HS-27A (cell line): ENCODE measurements around the gene MRPL9.

Source experiments
- DNase-seq: peaks from one replicate; pipeline ENCODE4 v3.0.0-alpha.2; 2012; ENCODE audit warnings: low read depth, missing footprints

The MRPL9 gene

DNA sequence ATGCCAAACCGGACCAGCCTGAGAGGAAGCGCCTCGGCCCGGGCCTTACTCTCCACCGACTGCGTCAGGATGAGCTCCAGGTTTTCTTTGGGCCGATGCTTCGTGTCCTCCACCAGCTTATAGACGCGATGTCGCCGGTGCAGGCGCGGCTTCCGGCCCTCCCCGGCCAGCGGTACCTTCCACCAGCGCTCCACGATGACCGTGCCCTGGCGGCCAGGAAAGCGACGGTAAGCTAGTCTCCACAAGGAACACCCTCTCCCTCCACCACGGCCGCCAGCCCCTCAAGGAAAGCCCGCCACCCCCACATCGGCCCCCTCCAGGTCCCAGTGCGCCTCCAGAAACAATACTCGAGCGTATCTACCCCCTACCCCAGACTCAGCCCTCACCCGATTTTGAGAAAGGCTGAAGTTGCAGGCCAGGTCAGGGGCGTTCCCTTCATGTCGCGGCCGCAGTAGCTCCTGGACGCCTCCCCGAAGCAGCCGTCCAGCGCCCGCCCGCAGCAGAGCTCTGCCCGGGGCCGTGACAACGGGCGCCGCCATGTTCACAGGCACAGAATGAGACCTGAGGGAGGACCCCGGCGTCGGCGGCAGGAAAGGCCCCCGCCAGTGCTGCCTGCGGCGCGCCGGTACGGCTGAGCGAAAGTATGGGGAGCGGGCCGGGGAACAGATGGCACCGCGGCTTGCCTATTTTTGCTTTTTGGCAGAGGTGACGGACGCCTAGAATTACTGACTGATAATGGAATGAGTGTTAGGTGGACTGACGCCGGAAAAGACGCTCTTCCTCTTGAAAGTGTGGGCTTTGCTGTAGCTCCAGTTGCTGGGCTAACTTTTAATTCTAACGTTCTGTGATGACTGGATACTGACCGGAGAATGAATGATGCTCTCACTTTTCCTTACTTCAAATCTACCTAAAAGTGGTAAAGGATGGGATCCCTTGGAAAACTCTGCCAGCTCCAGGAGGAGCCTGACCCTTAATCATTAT is at the start of gene MRPL9:
Gene MRPL9 (minus strand): TSS at position 556 of the 981 bp plus-strand sequence. CDS start 17 bp downstream, at position 539.
- peak; percentile 29 for DNase-seq

DNA sequence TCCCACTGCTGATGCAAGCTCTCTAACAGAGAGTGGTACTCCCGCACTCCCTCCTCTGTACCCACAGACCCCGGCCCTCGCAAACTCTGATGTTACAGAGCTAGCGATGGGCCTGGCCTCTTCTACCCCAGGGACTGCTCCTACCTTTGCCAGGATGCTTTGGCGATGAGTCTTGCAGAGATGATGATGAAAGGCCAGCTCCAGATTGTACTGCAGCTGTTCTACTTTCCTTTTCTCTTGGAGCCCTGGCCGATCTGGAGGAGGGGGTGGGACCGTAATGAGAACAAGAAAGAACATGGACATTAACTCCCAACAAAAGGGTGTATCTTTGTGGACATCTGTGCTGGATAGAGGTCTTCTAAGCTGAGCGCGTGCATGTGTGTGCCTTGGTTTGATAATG is 47.9 kb upstream of the MRPL9 start:
- DNase-seq, result no peak

GRCh38 chr1:151809985-151810556 is 46.8 kb upstream of the MRPL9 start:
- DNase-seq, result no peak

DNA sequence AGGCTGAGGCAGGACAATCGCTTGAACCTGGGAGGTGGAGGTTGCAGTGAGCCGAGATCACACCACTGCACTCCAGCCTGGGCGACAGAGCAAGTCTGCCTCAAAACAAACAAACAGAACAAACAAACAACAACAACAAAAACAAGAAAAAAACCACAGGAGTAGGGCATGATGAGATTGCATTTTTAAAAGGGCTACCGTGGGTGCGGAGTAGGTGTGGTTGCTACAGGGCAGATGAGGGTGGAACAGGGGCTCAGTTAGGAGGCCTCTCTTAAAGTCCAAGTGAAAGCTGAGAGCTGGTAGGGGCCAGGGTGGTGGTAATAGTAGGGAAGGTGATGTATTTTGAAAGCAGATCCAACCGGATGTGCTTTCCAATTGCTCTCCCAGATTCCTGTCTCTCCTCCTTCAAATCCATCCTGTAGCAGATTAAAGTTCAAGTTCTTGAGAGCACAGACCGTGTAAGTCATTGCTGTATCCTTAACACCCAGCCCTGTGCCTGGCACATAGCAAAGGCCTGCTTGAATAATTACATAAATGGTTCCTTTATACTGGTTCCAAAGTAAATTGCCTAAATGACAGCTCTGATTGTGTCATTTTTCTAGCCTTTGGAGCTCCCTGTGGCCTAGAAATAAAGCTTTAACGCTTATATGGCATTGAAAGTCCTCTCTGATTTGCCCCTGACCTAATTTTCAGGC is 46.1 kb upstream of the MRPL9 start:
- no peak for DNase-seq

- DNase-seq, result no peak
Measured at GRCh38 chr1:151807766-151808165, 44.5 kb upstream of the MRPL9 start.

- DNase-seq, result no peak
Measured at GRCh38 chr1:151807131-151807530, 43.8 kb upstream of the MRPL9 start.

DNA sequence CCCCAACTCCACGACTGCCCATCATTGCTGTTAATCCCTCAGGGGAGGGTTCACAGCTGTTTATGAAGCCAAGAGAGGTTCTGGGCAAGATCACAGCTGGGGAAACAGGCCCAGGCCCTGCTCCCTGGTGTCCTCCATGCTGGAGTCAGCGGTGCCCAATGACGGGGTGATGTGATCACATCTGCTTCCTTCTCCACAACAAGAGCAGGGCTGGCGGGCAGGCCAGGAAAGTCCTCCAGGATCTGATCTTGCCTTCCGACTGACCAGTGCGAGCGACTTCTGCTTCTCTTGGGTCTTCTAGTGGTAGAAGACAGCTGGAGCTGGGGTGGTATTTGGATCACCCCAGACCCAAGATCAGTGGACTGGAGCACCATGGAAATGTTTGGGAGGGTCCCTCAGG is 42.9 kb upstream of the MRPL9 start:
- no peak for DNase-seq

DNA sequence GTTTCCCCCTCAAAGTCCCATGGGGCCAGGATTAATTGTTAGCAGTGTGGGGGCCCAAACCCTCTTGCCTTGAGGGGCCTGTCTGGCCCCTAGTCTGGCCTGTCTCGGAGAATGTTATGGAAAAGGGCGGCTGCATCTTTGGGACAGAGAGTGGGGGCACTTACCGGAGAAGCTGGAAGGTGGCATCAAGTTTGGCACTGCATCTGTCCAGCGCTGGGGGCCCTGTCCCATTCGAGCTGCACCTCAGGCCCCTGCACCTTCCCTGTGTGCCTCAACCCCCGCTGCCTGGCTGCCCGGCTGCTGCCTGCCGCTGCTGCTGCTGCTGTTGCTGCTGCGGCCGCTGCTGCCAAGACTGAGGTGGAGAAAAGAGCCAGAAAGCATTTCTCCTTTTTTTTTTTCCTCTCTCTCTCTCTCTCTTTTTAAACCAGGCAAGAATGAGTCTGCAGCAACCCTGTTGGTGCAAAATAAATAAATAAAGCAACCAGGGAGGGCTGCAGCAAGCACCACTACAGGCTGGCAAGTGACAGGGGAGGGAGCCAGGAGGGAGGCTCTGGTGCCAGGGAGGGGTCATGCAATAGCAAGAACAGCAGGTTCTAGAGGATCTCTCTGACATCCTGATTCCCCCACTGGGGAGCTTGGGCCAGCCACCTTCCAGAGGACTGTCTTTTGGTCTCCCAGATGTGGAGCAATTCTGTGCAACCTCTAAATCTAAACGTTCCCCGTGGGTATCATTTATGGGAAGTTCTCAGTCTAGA is 41.9 kb upstream of the MRPL9 start, which contains the start of gene LINGO4:
Gene LINGO4 (minus strand): TSS at position 354 of the 755 bp plus-strand sequence. CDS start 2,715 bp downstream, outside the sequence.
- DNase-seq, result no peak

GRCh38 chr1:151803915-151804314 is 40.6 kb upstream of the MRPL9 start:
- DNase-seq, result no peak

DNA sequence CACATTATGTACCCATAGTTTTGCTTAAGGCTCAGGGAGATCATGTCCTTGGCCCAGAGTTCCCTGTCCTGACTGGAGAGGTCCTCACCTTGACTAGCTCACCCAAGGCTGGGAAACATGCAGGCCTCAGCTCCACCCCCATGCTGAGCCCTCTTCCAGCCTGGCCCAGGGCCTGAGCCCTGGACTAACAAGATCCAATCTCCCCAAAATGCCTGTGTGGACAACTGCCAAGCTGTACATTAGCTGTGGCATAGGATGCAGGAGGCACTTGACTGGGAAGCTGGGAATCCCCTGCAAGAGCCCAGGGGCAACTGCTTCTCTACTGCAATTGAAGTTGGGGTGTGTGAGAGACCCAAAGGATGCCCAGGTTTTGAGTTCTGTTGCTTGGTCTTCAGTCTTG is 39.9 kb upstream of the MRPL9 start:
- no peak for DNase-seq

GRCh38 chr1:151802372-151802771 is 39.1 kb upstream of the MRPL9 start:
- no peak for DNase-seq

DNA sequence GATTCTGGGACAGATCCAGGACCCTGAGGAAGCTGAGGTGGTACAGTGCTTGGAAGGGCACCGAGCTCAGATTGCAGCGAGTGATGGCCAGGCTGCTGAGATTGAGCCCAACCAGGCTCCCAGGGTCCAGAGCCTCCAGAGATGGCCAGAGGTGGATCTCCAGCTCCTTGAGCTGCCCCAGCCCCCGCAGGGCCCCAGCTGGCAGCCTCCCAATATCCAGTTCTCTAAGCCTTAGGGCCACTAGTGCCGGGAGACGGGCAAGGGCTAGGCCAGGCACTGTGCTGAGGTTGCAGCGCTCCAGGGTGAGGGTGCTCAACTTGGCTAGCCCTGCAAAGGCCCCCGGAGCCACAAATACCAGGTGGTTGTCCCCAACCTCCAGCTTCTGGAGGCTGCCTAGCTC is 38.5 kb upstream of the MRPL9 start:
- DNase-seq, result no peak

DNA sequence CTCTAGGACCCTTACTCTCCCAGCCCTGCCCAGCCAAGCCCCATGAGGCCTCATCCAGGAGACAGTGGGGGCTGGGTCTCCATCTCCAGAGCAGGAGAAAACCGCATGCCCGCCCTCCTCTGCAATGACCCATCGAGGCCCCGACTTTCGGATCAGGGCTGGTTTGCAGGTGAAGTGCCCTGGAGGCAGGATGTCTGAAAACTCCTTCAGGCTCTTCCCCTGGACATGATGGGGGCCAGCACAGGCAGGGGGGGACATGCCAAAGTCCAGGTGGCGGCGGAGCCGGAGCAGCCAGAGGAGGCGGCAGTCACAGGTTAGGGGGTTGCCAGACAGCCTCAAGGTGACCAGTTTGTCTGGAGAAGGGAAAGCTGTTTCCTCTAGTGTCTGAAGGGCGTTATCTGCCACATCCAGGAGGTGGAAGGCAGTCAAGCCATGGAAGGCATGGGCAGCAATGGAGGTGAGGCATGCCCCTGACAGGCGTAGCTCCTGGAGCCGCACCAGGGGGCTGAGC is 38.1 kb upstream of the MRPL9 start:
- DNase-seq, result no peak

DNA sequence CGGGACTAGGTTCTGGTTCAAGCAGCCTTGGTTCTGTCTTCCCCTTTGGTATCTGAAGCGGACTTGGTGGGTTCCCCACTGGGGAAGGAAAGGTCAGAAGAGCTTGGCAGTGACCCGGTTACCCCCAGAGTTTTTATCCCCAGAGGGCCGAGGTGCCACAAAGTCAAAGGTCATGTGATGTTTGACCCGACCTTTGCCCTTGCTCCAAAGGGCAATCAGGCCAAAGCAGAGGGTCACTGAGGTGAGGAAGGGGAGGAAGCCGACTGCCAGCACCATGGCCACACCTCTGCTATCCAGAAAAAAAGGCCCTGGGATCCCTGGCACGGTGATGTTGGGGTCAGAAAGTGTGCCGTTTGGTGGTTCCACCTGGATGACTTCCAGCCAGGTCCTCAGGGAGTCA is 37.5 kb upstream of the MRPL9 start:
- no peak for DNase-seq

- no peak for DNase-seq
Measured at GRCh38 chr1:151799179-151800022, 36.1 kb upstream of the MRPL9 start.

GRCh38 chr1:151798571-151798970 is 35.3 kb upstream of the MRPL9 start:
- no peak for DNase-seq

- DNase-seq, result no peak
Measured at GRCh38 chr1:151790940-151791651, 27.8 kb upstream of the MRPL9 start.

DNA sequence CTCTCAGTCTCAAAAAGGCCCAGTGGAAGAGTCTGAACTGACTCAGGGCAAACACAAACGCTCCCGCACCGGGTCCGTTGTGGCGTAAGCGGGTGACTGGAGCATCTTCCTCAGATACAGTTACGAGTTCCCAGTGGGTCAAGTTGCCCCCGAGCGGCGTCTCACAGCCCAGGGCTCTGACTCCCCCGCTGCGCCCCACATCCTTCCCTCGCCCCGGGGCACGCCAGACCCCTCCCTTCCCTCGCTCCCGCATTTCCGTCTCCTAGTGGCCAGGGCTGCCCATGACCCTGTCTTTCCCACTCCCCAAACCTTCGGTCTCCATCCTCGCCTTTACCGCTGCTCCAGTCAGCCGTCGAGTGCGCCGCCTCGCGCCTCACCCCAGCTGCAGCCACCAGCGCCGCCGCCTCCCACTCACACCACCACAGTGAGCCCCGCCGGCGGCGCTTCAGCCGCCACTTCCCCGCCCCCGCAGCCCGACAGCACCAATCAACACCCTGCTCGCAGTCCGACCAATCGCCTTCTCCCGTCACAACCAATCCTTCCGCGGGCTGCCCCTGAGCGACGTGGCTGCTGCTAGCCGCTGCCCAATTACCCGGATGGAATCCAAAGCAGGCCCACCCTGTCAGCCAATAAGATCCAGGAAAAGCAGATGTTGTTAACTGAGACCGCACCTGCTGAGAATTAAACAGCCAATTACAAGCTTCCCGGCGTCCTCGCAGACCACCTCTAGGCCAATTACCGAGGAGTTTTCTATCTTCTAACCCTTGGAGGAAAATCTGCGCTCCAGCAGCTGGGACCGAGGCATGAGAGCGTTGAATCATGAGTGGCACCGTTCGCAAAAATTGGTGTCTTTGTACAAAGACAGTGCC is 27.0 kb upstream of the MRPL9 start, which contains the start of gene TDRKH:
Gene TDRKH (minus strand): TSS at position 430 of the 869 bp plus-strand sequence. CDS start 7,478 bp downstream, outside the sequence.
- DNase-seq, result peak; percentile 93

GRCh38 chr1:151787689-151788088 is 24.4 kb upstream of the MRPL9 start:
- no peak for DNase-seq
